ENCODE results near the gene ADARB1. TPM values are rescaled to one million over a fixed set of nuclear protein-coding genes. Genes with fewer than 3 reads are reported as not detected.

ADARB1 gene
- total and polyA plus RNA-seq, 9 of the 15 experiments (the other 6 are each of a cell fraction or from before 2014, with no cell fraction given), result 6.7 to 16.0 (median 8.3) TPM

GRCh38 chr21:45073301-45074047, 906 bp upstream of the ADARB1 start (continued):
- TF ChIP-seq BMI1 (IDR thresholded peaks at IDR 0.05; ENCODE audit: low read length) (no peak), MCM2 (IDR thresholded peaks at IDR 0.05; ENCODE audit: low read depth) (no peak), ZNF592 (IDR thresholded peaks at IDR 0.05) (peak; percentile 28; the same call in 1 of the 2 replicates), NCOR1 (IDR thresholded peaks at IDR 0.05) (peak; percentile 81), MLX (CRISPR knock-in tag; conservative IDR thresholded peaks at IDR 0.05) (no peak), MAFF (IDR thresholded peaks at IDR 0.05; ENCODE audit: low read length) (no peak), SP1 (CRISPR knock-in tag; IDR thresholded peaks at IDR 0.05) (no peak), FOXP1 (CRISPR knock-in tag; IDR thresholded peaks at IDR 0.05) (0 out of 2 replicates have a peak, but pooled peaks have one; percentile 3), ARHGAP35 (IDR thresholded peaks at IDR 0.05; ENCODE audit: partially characterized antibody) (peak; percentile 93), SPI1 (IDR thresholded peaks at IDR 0.05; ENCODE audit: borderline replicate concordance, low read depth, low read length) (no peak), ZNF668 (CRISPR knock-in tag; IDR thresholded peaks at IDR 0.05) (no peak), MEIS2 (IDR thresholded peaks at IDR 0.05; ENCODE audit: partially characterized antibody) (peak; percentile 23), GTF2E2 (tag; IDR thresholded peaks at IDR 0.05) (peak; percentile 100), TFAP4 (CRISPR knock-in tag; IDR thresholded peaks at IDR 0.05; ENCODE audit: borderline replicate concordance) (peak; percentile 52), NR2C2 (CRISPR knock-in tag; IDR thresholded peaks at IDR 0.05) (no peak), NR2C2 (tag; IDR thresholded peaks at IDR 0.05) (0 out of 2 replicates have a peak, but pooled peaks have one; percentile 28), CGGBP1 (CRISPR knock-in tag; IDR thresholded peaks at IDR 0.05) (peak; percentile 82; the same call in 1 of the 2 replicates), PML (IDR thresholded peaks at IDR 0.05; ENCODE audit: low read length) (peak; percentile 99), LEF1 (IDR thresholded peaks at IDR 0.05) (peak; percentile 76), POLR3A (IDR thresholded peaks at IDR 0.05; ENCODE audit: borderline replicate concordance, extremely low read depth, insufficient read depth, insufficient read length) (no peak), ZBTB33 (CRISPR knock-in tag; IDR thresholded peaks at IDR 0.05) (no peak)

Measured in K562 (cell line).